SK-N-MC (cell line): ENCODE results near the gene FAM89B.

Source experiments
- EZH2 ChIP-seq: fragments of 200-600 bp; sonication (generic); IDR thresholded peaks from one replicate; pipeline ENCODE4 v1.6.1; 2017; ENCODE audit warnings: antibody characterized with exemption
- POLR2AphosphoS5 ChIP-seq: IDR thresholded peaks from 2 replicates; pipeline ENCODE4 v1.6.1; 2012; ENCODE audit warnings: mild to moderate bottlenecking, low read depth, low read length, borderline replicate concordance

GRCh38 chr11:65606876-65607613 is 34.7 kb downstream of the FAM89B start:
- TF ChIP-seq POLR2AphosphoS5 (peak; percentile 69; the same call in 1 of the 2 replicates), EZH2 (no peak)
